Measurements from ENCODE around the gene MC3R.

The MC3R gene

DNA sequence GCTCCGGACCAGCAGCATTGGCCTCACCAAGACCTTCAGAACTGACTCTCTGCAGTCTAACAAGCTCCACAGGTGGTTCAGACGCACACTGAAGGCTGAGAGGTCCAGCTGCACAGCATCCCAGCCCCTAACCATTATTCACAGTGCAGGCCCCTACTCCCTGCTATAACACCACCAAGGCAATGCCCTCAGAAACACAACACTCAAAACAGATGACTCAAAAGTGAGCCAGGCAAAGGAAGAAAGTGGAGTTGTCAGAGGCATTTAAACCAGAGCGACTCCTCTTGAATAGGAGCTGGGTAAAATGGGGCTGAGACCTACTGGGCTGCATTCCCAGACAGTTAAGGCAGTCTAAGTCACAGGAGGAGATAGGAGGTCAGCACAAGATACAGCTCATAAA is 20.5 kb upstream of the MC3R start:
- Mint-ChIP-seq H3K4me3 (no peak overlapping the region), H3K9me3 (peaks cover 10% of the 10 kb centered on the region), H3K27me3 (peaks cover 4% of the 10 kb centered on the region), H3K36me3 (ENCODE audit: low read depth) (no peaks in the 10 kb centered on the region), H3K27ac (no peak overlapping the region), H3K4me1 (ENCODE audit: low read depth) (no peaks in the 10 kb centered on the region)

DNA sequence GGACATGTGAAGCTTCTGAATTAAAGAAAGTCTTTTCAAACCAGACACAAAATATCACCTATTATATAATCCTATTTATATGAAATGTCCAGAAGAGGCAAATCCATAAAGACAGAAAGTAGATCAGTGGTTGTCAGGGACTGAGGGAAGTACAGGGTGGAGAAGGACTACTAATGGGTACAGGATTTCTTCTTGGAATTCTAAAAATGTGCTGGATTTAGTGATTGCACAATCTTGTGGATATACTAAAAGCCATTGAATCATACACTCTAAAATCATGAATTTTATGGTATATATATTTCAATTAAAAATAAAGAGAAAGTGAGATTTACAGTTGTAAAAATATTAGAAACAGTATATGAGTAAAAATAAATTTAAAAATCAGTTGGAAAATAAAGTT is 18.7 kb upstream of the MC3R start:
- H3K36me3 Mint-ChIP-seq (ENCODE audit: low read depth): no peaks in the 10 kb centered on the region
- H3K27me3 Mint-ChIP-seq: peaks cover 4% of the 10 kb centered on the region
- no peak overlapping the region for H3K4me3 Mint-ChIP-seq
- no peak overlapping the region for H3K27ac Mint-ChIP-seq
- H3K9me3 Mint-ChIP-seq: peaks cover 16% of the 10 kb centered on the region
- H3K4me1 Mint-ChIP-seq (ENCODE audit: low read depth): no peaks in the 10 kb centered on the region

DNA sequence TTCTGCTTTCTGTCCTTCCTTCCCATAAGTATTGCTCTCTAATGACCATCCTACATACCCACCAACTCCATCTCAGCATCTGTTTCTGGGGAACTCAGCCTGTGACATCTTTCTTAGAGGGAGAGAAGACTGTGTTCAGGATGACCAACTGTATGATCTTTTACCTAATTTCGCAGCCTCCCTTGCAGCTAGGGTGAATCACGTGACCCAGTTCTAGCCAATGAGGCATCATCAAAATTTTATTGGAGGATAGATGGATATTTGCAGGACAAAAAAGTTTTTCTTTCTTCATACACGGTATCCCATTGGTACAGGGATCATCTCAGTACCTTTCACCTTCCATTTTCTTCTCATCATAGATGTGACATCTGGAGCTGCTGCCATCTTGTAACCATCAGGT is 14.4 kb upstream of the MC3R start:
- peaks cover 1% of the 10 kb centered on the region for H3K27me3 Mint-ChIP-seq
- no peak overlapping the region for H3K27ac Mint-ChIP-seq
- H3K4me1 Mint-ChIP-seq (ENCODE audit: low read depth): no peaks in the 10 kb centered on the region
- no peak overlapping the region for H3K4me3 Mint-ChIP-seq
- no peaks in the 10 kb centered on the region for H3K36me3 Mint-ChIP-seq (ENCODE audit: low read depth)
- H3K9me3 Mint-ChIP-seq: peaks cover 27% of the 10 kb centered on the region

DNA sequence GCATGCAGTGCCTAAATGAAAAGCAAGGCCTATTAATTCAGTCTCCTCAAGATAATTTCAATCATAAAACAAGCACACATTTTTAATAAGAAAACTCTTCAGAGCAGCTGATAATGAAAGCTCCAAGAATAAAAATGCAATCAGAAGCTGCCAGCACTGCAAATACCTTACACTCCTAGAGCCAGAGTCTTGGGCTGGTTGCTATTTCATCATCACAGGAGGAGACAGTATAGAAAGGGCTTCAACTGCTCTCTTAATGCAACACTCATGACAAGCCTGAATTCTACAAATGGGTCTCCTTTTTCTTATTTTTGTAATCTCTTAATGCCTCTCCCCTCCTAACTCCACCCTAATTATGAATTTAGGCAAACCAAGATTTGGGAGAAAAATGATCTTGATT is 11.2 kb upstream of the MC3R start:
- Mint-ChIP-seq H3K27ac (no peak overlapping the region), H3K4me3 (no peak overlapping the region), H3K36me3 (ENCODE audit: low read depth) (no peaks in the 10 kb centered on the region), H3K27me3 (peaks cover 4% of the 10 kb centered on the region), H3K4me1 (ENCODE audit: low read depth) (no peaks in the 10 kb centered on the region), H3K9me3 (peaks cover 26% of the 10 kb centered on the region)

DNA sequence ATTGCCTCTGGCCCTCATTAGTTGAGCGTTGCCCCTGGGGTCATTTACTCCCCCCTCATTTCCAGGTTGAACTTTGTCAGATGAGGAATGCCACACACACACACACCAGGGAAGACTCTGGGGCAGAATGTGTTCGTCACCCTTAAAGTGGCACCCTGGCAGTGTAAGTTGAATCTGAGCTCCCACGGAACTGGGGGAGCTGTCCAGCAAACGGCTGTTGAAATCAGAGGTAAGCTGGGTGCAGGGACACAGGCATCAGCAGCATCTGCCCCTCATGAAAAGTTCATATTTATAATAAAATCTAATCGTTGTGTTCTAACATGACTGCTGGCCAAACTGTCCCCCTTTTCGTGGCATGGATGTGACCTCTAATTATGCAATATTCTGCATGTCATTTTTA is 4.3 kb upstream of the MC3R start:
- Mint-ChIP-seq H3K27ac (no peak overlapping the region), H3K36me3 (ENCODE audit: low read depth) (no peaks in the 10 kb centered on the region), H3K4me3 (no peak overlapping the region), H3K4me1 (ENCODE audit: low read depth) (no peaks in the 10 kb centered on the region), H3K27me3 (peaks cover 23% of the 10 kb centered on the region), H3K9me3 (no peaks in the 10 kb centered on the region)

DNA sequence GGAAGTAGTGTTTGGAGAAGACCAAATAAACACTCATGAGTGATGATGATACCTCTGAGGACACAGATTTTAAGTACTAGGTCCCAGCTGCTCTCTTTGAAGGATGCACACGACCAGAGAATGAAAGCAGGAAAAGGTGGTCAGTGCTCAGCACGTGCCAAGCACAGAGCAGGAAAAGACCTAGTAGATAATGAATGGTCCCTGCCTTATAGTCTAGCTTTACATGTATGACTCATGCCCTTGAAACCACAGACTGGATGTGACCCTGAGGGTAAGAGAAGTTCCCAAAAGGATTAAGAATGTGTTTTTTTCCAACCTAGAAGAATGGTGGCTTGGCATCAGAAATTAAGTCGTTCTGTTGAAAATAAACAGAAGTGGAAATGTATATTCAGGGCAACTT is 2.8 kb upstream of the MC3R start:
- H3K27me3 Mint-ChIP-seq: peaks cover 30% of the 10 kb centered on the region
- no peaks in the 10 kb centered on the region for H3K36me3 Mint-ChIP-seq (ENCODE audit: low read depth)
- H3K4me3 Mint-ChIP-seq: no peak overlapping the region
- H3K27ac Mint-ChIP-seq: no peak overlapping the region
- no peaks in the 10 kb centered on the region for H3K9me3 Mint-ChIP-seq
- H3K4me1 Mint-ChIP-seq (ENCODE audit: low read depth): no peaks in the 10 kb centered on the region

DNA sequence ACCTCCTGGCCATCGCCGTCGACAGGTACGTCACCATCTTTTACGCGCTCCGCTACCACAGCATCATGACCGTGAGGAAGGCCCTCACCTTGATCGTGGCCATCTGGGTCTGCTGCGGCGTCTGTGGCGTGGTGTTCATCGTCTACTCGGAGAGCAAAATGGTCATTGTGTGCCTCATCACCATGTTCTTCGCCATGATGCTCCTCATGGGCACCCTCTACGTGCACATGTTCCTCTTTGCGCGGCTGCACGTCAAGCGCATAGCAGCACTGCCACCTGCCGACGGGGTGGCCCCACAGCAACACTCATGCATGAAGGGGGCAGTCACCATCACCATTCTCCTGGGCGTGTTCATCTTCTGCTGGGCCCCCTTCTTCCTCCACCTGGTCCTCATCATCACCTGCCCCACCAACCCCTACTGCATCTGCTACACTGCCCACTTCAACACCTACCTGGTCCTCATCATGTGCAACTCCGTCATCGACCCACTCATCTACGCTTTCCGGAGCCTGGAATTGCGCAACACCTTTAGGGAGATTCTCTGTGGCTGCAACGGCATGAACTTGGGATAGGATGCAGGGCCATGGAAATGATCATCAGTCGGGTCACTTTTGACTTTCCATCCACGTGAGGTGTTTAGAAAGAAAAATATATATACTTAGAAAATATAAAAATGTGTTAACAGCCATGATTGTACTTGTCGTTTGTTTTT is 868 bp downstream of the MC3R start:
- Mint-ChIP-seq H3K27me3 (peaks cover 28% of the 10 kb centered on the region), H3K27ac (no peak overlapping the region), H3K4me3 (no peak overlapping the region), H3K36me3 (ENCODE audit: low read depth) (no peaks in the 10 kb centered on the region), H3K4me1 (ENCODE audit: low read depth) (no peaks in the 10 kb centered on the region), H3K9me3 (no peaks in the 10 kb centered on the region)

DNA sequence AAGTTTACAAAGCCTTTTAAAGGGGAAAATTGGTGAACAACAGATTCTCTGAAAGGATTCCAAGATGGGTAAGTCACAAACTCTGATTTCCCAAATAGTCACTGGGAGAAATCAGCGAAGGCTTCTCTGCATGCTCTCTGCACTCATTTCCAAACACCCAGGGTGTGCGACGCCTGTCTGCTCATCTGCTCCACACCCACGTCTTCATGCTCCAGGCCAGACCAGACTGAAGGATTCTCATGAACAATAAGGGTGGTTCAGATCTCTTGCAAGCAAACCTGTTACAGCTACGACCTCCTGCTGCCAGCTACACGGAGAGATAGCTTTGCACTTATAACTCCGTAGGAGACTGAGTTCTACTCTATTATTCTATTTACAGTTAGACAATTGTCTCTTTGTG is 1.4 kb downstream of the MC3R start:
- H3K27me3 Mint-ChIP-seq: peaks cover 28% of the 10 kb centered on the region
- H3K4me3 Mint-ChIP-seq: no peak overlapping the region
- H3K4me1 Mint-ChIP-seq (ENCODE audit: low read depth): no peaks in the 10 kb centered on the region
- H3K9me3 Mint-ChIP-seq: no peaks in the 10 kb centered on the region
- no peaks in the 10 kb centered on the region for H3K36me3 Mint-ChIP-seq (ENCODE audit: low read depth)
- no peak overlapping the region for H3K27ac Mint-ChIP-seq

DNA sequence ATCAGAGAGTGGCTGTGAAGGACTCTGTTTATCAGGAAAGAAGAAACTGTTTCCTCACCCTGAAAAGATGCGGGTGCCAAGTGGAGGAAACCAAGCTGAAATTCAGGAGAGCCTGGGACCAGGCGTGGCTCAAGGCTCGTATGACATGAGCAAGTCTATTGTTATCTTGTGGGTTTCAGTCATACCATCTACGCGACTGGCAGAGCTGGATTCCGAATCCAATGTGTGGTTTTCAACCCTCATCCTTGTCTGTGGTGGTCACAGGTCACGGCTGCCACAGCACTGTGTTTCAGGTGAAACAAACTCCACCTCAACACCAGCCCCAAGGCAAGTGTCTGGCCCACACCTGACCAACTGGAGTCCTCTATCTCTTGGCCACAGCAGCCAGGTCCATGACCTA is 9.1 kb downstream of the MC3R start:
- Mint-ChIP-seq H3K27me3 (peaks cover 11% of the 10 kb centered on the region), H3K27ac (no peak overlapping the region), H3K9me3 (no peaks in the 10 kb centered on the region), H3K4me1 (ENCODE audit: low read depth) (no peaks in the 10 kb centered on the region), H3K4me3 (no peak overlapping the region), H3K36me3 (ENCODE audit: low read depth) (no peaks in the 10 kb centered on the region)

DNA sequence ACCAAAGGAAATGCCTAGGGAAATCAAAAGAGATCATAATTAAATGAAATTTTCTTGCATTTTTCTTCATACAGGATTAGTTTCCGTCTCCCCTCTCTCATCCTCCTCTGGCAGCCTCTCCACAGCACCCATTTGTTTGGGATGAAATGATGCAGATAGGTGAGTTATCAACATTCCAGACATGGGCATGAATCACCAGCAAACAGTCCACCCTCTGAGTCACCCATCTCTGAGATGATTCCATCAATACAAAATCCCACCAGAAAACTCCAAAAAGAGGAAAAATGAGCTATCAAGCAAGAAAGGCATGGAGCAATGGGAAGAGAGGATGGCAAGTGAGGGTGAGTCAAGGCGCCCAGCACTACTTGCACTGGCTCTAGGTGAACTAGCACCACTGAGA is 11.4 kb downstream of the MC3R start:
- Mint-ChIP-seq H3K36me3 (ENCODE audit: low read depth) (no peaks in the 10 kb centered on the region), H3K9me3 (no peaks in the 10 kb centered on the region), H3K4me1 (ENCODE audit: low read depth) (no peaks in the 10 kb centered on the region), H3K27ac (no peak overlapping the region), H3K4me3 (no peak overlapping the region), H3K27me3 (peaks cover 7% of the 10 kb centered on the region)

DNA sequence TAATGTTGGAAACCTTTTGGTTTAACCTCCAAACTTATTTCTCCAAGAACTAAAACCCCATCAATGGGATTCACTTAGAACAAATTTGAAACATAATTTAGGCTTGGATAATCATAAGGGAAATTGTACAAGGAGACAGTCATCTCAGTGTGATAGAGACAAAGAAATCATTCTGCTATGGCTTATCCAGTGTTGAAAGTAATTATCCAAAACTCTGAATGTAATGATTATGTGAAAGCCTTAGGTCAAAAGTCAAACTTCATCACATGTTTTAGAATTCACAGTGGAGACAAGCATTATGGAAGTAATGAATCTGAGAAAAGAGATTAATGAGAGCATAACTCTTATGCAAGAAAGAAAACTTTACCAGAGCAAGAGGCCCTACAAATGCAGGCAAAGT is 20.0 kb downstream of the MC3R start:
- H3K36me3 Mint-ChIP-seq (ENCODE audit: low read depth): no peaks in the 10 kb centered on the region
- H3K9me3 Mint-ChIP-seq: no peaks in the 10 kb centered on the region
- no peak overlapping the region for H3K27ac Mint-ChIP-seq
- peaks cover 3% of the 10 kb centered on the region for H3K27me3 Mint-ChIP-seq
- H3K4me3 Mint-ChIP-seq: no peak overlapping the region
- no peaks in the 10 kb centered on the region for H3K4me1 Mint-ChIP-seq (ENCODE audit: low read depth)

DNA sequence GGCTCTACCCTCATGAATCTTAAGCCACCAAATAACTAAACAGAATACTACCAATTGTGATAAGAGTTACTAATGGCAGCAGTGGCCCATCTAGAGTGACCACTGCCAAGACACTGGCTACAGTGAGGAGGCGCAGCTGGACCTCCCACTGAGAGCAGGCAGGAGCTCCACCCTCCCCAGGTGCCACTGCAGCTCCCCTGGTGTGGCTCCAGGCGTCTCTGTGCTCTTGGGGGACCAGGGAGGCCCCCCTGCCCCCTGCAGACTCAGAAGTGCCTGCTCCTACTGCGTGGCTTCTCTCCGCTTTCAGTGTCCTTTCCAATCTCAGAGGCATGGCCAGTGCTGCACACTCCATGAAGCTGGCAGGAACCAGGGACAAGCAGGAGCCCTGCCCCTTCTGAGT is 23.4 kb downstream of the MC3R start:
- H3K4me3 Mint-ChIP-seq: no peak overlapping the region
- H3K9me3 Mint-ChIP-seq: no peaks in the 10 kb centered on the region
- no peak overlapping the region for H3K27ac Mint-ChIP-seq
- H3K27me3 Mint-ChIP-seq: peaks cover 3% of the 10 kb centered on the region
- no peaks in the 10 kb centered on the region for H3K4me1 Mint-ChIP-seq (ENCODE audit: low read depth)
- H3K36me3 Mint-ChIP-seq (ENCODE audit: low read depth): no peaks in the 10 kb centered on the region

DNA sequence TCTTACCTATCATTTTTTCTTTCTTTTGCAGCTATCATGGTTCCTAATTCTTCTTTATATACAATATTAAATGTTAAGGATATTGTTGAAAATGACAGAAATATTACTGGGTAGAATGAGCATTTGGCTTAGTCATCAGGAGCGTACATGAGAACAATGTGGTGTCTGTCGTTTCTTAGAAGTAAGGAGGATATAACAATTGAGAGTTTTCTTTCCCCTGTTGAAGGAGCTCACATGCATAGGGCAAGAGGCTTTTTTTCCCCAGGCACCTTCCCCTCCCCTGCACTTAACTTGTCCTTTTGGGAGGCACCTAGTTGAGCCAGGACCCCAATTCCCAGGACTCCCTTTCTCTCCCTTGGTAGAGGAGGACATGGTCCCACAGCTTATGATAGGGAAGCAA is 25.0 kb downstream of the MC3R start:
- H3K27ac Mint-ChIP-seq: no peak overlapping the region
- H3K4me3 Mint-ChIP-seq: no peak overlapping the region
- H3K4me1 Mint-ChIP-seq (ENCODE audit: low read depth): no peaks in the 10 kb centered on the region
- no peaks in the 10 kb centered on the region for H3K36me3 Mint-ChIP-seq (ENCODE audit: low read depth)
- H3K9me3 Mint-ChIP-seq: no peaks in the 10 kb centered on the region
- H3K27me3 Mint-ChIP-seq: peaks cover 2% of the 10 kb centered on the region

DNA sequence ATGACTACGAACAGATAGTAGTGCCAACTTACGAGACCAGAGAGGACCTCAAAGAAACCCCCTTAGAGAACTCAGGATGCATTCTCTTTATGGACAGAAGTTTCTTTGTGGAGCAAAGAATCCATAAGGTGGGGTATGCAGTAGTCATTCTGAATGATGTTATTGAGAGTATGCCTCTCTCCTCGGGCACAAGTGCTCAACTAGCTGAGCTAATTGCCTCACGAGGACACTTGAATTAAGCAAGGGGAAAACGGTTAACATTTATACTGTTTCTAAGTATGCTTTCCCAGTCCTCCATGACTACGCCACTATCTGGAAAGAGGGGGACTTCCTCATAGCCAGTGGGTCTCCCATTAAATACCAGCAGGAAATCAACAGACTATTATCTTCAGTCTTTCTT is 25.6 kb downstream of the MC3R start:
- Mint-ChIP-seq H3K4me3 (no peak overlapping the region), H3K9me3 (no peaks in the 10 kb centered on the region), H3K27me3 (no peaks in the 10 kb centered on the region), H3K27ac (no peak overlapping the region), H3K36me3 (ENCODE audit: low read depth) (no peaks in the 10 kb centered on the region), H3K4me1 (ENCODE audit: low read depth) (no peaks in the 10 kb centered on the region)

DNA sequence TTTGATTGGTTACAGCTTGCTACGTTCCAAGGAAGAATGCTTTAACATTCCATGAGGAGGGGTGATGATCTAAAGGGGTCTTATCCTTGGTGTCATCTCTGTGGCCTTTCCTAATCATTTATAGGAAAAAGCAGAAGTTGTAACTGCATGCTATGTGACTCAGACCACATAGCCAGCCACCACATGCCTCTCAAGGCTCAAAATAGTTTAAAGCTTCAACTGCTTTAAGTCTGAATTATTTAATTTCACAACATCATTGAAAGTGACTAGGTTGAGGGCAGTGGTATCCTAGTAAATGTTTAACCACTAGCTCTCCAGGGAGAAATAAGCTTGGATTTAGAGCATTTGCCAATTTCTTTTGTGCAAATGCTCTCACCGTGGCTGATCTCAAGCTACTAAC is 29.7 kb downstream of the MC3R start:
- Mint-ChIP-seq H3K27ac (no peak overlapping the region), H3K9me3 (no peaks in the 10 kb centered on the region), H3K4me3 (no peak overlapping the region), H3K4me1 (ENCODE audit: low read depth) (no peaks in the 10 kb centered on the region), H3K27me3 (no peaks in the 10 kb centered on the region), H3K36me3 (ENCODE audit: low read depth) (no peaks in the 10 kb centered on the region)

DNA sequence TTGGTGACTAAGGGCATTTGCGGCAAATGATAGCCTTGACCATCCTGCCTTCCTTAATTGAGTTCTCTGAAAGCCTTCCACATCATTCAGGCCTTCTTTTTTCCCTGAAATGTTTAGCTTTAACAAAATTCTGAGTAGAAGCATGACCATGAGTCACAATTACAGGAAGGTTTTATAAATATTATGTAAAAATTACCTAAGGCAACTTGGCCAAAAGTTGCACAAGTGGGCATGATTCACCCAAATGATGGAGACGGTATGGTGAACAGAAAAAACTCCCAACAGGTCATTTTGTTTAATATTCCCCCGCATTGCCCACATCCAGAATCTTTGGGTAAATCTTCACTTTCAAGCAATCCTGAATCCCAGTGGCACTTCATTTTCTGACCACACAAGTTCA is 37.0 kb downstream of the MC3R start:
- H3K9me3 Mint-ChIP-seq: no peaks in the 10 kb centered on the region
- H3K4me3 Mint-ChIP-seq: no peak overlapping the region
- H3K27me3 Mint-ChIP-seq: peaks cover 6% of the 10 kb centered on the region
- H3K4me1 Mint-ChIP-seq (ENCODE audit: low read depth): no peaks in the 10 kb centered on the region
- no peaks in the 10 kb centered on the region for H3K36me3 Mint-ChIP-seq (ENCODE audit: low read depth)
- no peak overlapping the region for H3K27ac Mint-ChIP-seq

Measured in stimulated activated naive CD8-positive, alpha-beta T cell treated with anti-CD3 and anti-CD28 coated beads, Interleukin-15, Interleukin-2, amounts not matched to agents 100 ng/mL and 50 ng/mL, for 24 hours (primary cell).